Caco-2 (cell line): ENCODE measurements around the gene MBTD1. TPM values are rescaled to one million over a fixed set of nuclear protein-coding genes. Genes with fewer than 3 reads are reported as not detected.

ENCODE experiments used
- BruUV-seq: library from RNA; stranded (reverse); fragments of 400-500 nt; replicated peaks from 2 replicates; lab custom pipeline; 2021; lab: Mats Ljungman, UMichigan
- CTCF ChIA-PET: fragments of 300-600 bp; sonication (Branson Sonifier 250); formaldehyde crosslinking; loops from one replicate; lab custom pipeline; 2022; ENCODE audit warnings: antibody characterized with exemption; lab: Charles Lee
- POLR2A ChIA-PET: fragments of 300-600 bp; sonication (Branson Sonifier 250); formaldehyde crosslinking; loops from one replicate; lab custom pipeline; 2022; ENCODE audit warnings: antibody characterized with exemption; lab: Charles Lee
- DNase-seq, 2 experiments: peaks; one replicate each; pipeline versions ENCODE4 v3.0.0 to v3.0.0-alpha.2; 2020 to 2022
- H3K27me3 ChIP-seq: replicated peaks from 2 replicates; pipeline ENCODE4 v1.6.0; 2011; ENCODE audit warnings: low read length; ENCODE audit not compliant: control insufficient read depth, insufficient read depth
- H3K36me3 ChIP-seq: 2 replicates; pipeline ENCODE4 v1.5.1; 2011; ENCODE audit warnings: low read length; ENCODE audit not compliant: control insufficient read depth, insufficient read depth
- H3K4me1 ChIP-seq: fragments of 250-450 bp; sonication (Bioruptor Pico); 2 replicates; pipeline ENCODE4 v1.5.1; 2020; ENCODE audit warnings: mild to moderate bottlenecking
- H3K4me3 ChIP-seq: 2 replicates; pipeline ENCODE4 v1.5.1; 2011; ENCODE audit warnings: low read depth, mild to moderate bottlenecking, control low read depth, low read length
- H3K9me3 ChIP-seq: fragments of 250-450 bp; sonication (Bioruptor Pico); 2 replicates; pipeline ENCODE4 v1.5.1; 2020; ENCODE audit warnings: mild to moderate bottlenecking, moderate library complexity
- H3K27ac Mint-ChIP-seq: one replicate; pipeline ENCODE4 v1.8.0; 2022; ENCODE audit warnings: mixed read lengths; ENCODE audit not compliant: unreplicated experiment
- H3K27me3 Mint-ChIP-seq: one replicate; pipeline ENCODE4 v1.8.0; 2022; ENCODE audit warnings: mixed read lengths; ENCODE audit not compliant: insufficient read depth, unreplicated experiment
- H3K36me3 Mint-ChIP-seq: one replicate; pipeline ENCODE4 v1.8.0; 2022; ENCODE audit warnings: mild to moderate bottlenecking, mixed read lengths; ENCODE audit not compliant: insufficient read depth, unreplicated experiment
- H3K4me1 Mint-ChIP-seq: one replicate; pipeline ENCODE4 v1.8.0; 2022; ENCODE audit warnings: low read depth, mixed read lengths; ENCODE audit not compliant: unreplicated experiment
- H3K4me3 Mint-ChIP-seq: one replicate; pipeline ENCODE4 v1.8.0; 2022; ENCODE audit warnings: mild to moderate bottlenecking, moderate library complexity, mixed read lengths; ENCODE audit not compliant: unreplicated experiment
- H3K9me3 Mint-ChIP-seq: one replicate; pipeline ENCODE4 v1.8.0; 2022; ENCODE audit warnings: mixed read lengths; ENCODE audit not compliant: unreplicated experiment
- CTCF ChIP-seq, 2 experiments: fragments of 200-600 bp in 1 of 2; IDR thresholded peaks; 1 replicate in 1 of 2; 2 replicates in 1 of 2; pipeline versions ENCODE4 v1.5.1 to v1.8.0; 2011 to 2022; ENCODE audit warnings: antibody characterized with exemption in 1 of 2, control low read depth in 1 of 2, inconsistent platforms in 1 of 2, low read depth in 1 of 2, low read length in 1 of 2, mild to moderate bottlenecking in 1 of 2, moderate library complexity in 1 of 2; ENCODE audit not compliant: insufficient read depth in 1 of 2, severe bottlenecking in 1 of 2, unreplicated experiment in 1 of 2
- intact Hi-C: fragments of 100-400 bp; cut with micrococcal nuclease; formaldehyde crosslinking; loops from one replicate; pipeline ENCODE4 v1.10.0; 2022; ENCODE audit not compliant: unreplicated experiment
- total RNA-seq: library from RNA; stranded (reverse); gene quantifications from 2 replicates; pipeline ENCODE4 v1.2.3, GENCODE V29; 2022

MBTD1 gene
- total RNA-seq, 1 experiment from 2014 or later: 26.2 TPM

GRCh38 chr17:51255673-51256072 is 4.2 kb downstream of the MBTD1 start:
- POLR2A ChIA-PET: no interaction called here
- peaks cover 58% of the 10 kb centered on the region for H3K36me3 Mint-ChIP-seq
- H3K4me3 Mint-ChIP-seq: no peak overlapping the region
- H3K4me3 ChIP-seq: no peak overlapping the region
- no peaks in the 10 kb centered on the region for H3K9me3 Mint-ChIP-seq
- peaks cover 5% of the 10 kb centered on the region; the same call in 1 of the 2 replicates for H3K4me1 ChIP-seq
- H3K27me3 ChIP-seq: no peaks in the 10 kb centered on the region
- H3K9me3 ChIP-seq: no peaks in the 10 kb centered on the region
- H3K27me3 Mint-ChIP-seq: no peaks in the 10 kb centered on the region
- intact Hi-C loops: loop anchor here (10.0 kb wide), 1 partner anchor 251 kb away; no protein-coding TSS in a partner anchor
- TF ChIP-seq CTCF (IDR thresholded peaks at IDR 0.05; ENCODE audit: insufficient read depth in 1 of 2, low read depth in 1 of 2, low read length in 1 of 2, severe bottlenecking in 1 of 2, unreplicated experiment in 1 of 2): no peak
- no peak overlapping the region for H3K27ac Mint-ChIP-seq
- DNase-seq: no peak
- no TSS peak for BruUV-seq
- no peaks in the 10 kb centered on the region for H3K36me3 ChIP-seq
- CTCF ChIA-PET: no interaction called here
- peaks cover 15% of the 10 kb centered on the region for H3K4me1 Mint-ChIP-seq

- Mint-ChIP-seq H3K27ac (no peak overlapping the region), H3K9me3 (no peaks in the 10 kb centered on the region), H3K36me3 (peaks cover 42% of the 10 kb centered on the region), H3K27me3 (no peaks in the 10 kb centered on the region), H3K4me3 (no peak overlapping the region), H3K4me1 (no peaks in the 10 kb centered on the region)
- no peak for TF ChIP-seq CTCF (IDR thresholded peaks at IDR 0.05; ENCODE audit: insufficient read depth in 1 of 2, low read depth in 1 of 2, low read length in 1 of 2, severe bottlenecking in 1 of 2, unreplicated experiment in 1 of 2)
- intact Hi-C loops: loop anchor here (10.0 kb wide), 1 partner anchor 246 kb away; no protein-coding TSS in a partner anchor
- ChIA-PET POLR2A (no interaction called here), CTCF (no interaction called here)
- no peaks in the 10 kb centered on the region for H3K27me3 ChIP-seq
- BruUV-seq: no TSS peak
- H3K4me3 ChIP-seq: no peak overlapping the region
- no peaks in the 10 kb centered on the region for H3K4me1 ChIP-seq
- H3K9me3 ChIP-seq: no peaks in the 10 kb centered on the region
- no peak for DNase-seq
- no peaks in the 10 kb centered on the region for H3K36me3 ChIP-seq
Observed at GRCh38 chr17:51251010-51251409, 8.8 kb downstream of the MBTD1 start.

GRCh38 chr17:51250314-51250840 is 9.5 kb downstream of the MBTD1 start:
- H3K27ac Mint-ChIP-seq: no peak overlapping the region
- POLR2A ChIA-PET: no interaction called here
- CTCF ChIA-PET: no interaction called here

More at GRCh38 chr17:51250314-51250840, 9.5 kb downstream of the MBTD1 start:
- intact Hi-C loops: loop anchor here (10.0 kb wide), 1 partner anchor 246 kb away; no protein-coding TSS in a partner anchor
- DNase-seq: no peak
- peaks cover 39% of the 10 kb centered on the region for H3K36me3 Mint-ChIP-seq
- no peak overlapping the region for H3K4me3 Mint-ChIP-seq
- no peaks in the 10 kb centered on the region for H3K27me3 Mint-ChIP-seq
- no peaks in the 10 kb centered on the region for H3K27me3 ChIP-seq
- BruUV-seq: no TSS peak
- H3K9me3 Mint-ChIP-seq: no peaks in the 10 kb centered on the region
- no peak for TF ChIP-seq CTCF (IDR thresholded peaks at IDR 0.05; ENCODE audit: insufficient read depth in 1 of 2, low read depth in 1 of 2, low read length in 1 of 2, severe bottlenecking in 1 of 2, unreplicated experiment in 1 of 2)
- H3K9me3 ChIP-seq: no peaks in the 10 kb centered on the region
- H3K36me3 ChIP-seq: no peaks in the 10 kb centered on the region
- no peaks in the 10 kb centered on the region for H3K4me1 Mint-ChIP-seq
- no peak overlapping the region for H3K4me3 ChIP-seq
- H3K4me1 ChIP-seq: no peaks in the 10 kb centered on the region
